K562 (cell line): ENCODE measurements around the gene CARM1. TPM values are rescaled to one million over a fixed set of nuclear protein-coding genes. Genes with fewer than 3 reads are reported as not detected.

Experiments
- BRF1 ChIP-seq: IDR thresholded peaks from 3 replicates; pipeline ENCODE4 v1.6.1; 2011; ENCODE audit warnings: borderline replicate concordance, mild to moderate bottlenecking; ENCODE audit not compliant: insufficient read length; ENCODE audit errors: extremely low read depth
- CBFB ChIP-seq: sonication (generic); formaldehyde crosslinking; IDR thresholded peaks from 2 replicates; pipeline ENCODE4 v1.4.0; 2020; ENCODE audit warnings: mild to moderate bottlenecking, missing genetic modification reagents
- CREM ChIP-seq: IDR thresholded peaks from 2 replicates; pipeline ENCODE4 v1.6.1; 2014; ENCODE audit warnings: antibody characterized with exemption, low read depth
- E2F3 ChIP-seq: fragments of 250-450 bp; sonication (Bioruptor Pico); IDR thresholded peaks from 2 replicates; pipeline ENCODE4 v1.4.0; 2020; ENCODE audit warnings: mild to moderate bottlenecking
- EP400 ChIP-seq: fragments of 450-650 bp; IDR thresholded peaks from 2 replicates; pipeline ENCODE4 v1.6.1; 2017; ENCODE audit warnings: antibody characterized with exemption, mild to moderate bottlenecking, moderate library complexity
- KLF10 ChIP-seq: fragments of 250-450 bp; sonication (Bioruptor Pico); IDR thresholded peaks from 2 replicates; pipeline ENCODE4 v1.6.1; 2021; ENCODE audit warnings: matching md5 sums
- PPARD ChIP-seq: fragments of 250-450 bp; sonication (Bioruptor Pico); IDR thresholded peaks from 2 replicates; pipeline ENCODE4 v1.8.0; 2022; ENCODE audit warnings: inconsistent platforms, mild to moderate bottlenecking, moderate library complexity
- RBM22 ChIP-seq: fragments of 200-400 bp; formaldehyde crosslinking; IDR thresholded peaks from 2 replicates; pipeline ENCODE4 v1.6.1; 2018; ENCODE audit warnings: low read length, low read depth; ENCODE audit not compliant: poor library complexity, severe bottlenecking
- TBP ChIP-seq: optimal IDR thresholded peaks from 2 replicates; pipeline ENCODE3; 2011; ENCODE audit warnings: low read depth, low read length, improper control_type of control experiment
- ZNF124 ChIP-seq: sonication (generic); formaldehyde crosslinking; IDR thresholded peaks from 2 replicates; pipeline ENCODE4 v1.8.1; 2022; ENCODE audit warnings: missing genetic modification reagents
- ZNF165 ChIP-seq: fragments of 250-450 bp; sonication (Bioruptor Pico); IDR thresholded peaks from 2 replicates; pipeline ENCODE4 v1.4.0; 2020; ENCODE audit warnings: borderline replicate concordance
- polyA plus RNA-seq, 8 experiments: library from polyadenylated mRNA; depleted of rRNA in 4 of 8; stranded (reverse) in 5 of 8; unstranded in 3 of 8; fragments of >200 nt; fragmentation: Nextera tagmentation in 2 of 8; fragmentation: Illumina TruSeq in 1 of 8; extraction: Ambion mirVana in 2 of 8; extraction: Trizol in 1 of 8; gene quantifications; 2 replicates each; pipeline versions ENCODE4 v1.2.1 to v1.2.3, GENCODE V29; 2011 to 2014; ENCODE audit warnings: inconsistent platforms in 1 of 8, missing spikeins in 1 of 8
- total RNA-seq, 7 experiments: library from RNA; depleted of rRNA in 6 of 7; stranded (reverse); fragments of >200 nt in 6 of 7; fragmentation: Illumina TruSeq in 2 of 7; extraction: Trizol in 2 of 7; gene quantifications; 2 replicates each; pipeline versions ENCODE4 v1.2.1 to v1.2.3, GENCODE V29; 2011 to 2021; ENCODE audit warnings: low replicate concordance in 1 of 7
- TF ChIP-seq, protein P1 (sequence below): sonication (generic); formaldehyde crosslinking; IDR thresholded peaks from 2 replicates; pipeline ENCODE4 v1.8.0; 2023; ENCODE audit warnings: missing genetic modification reagents, mild to moderate bottlenecking, borderline replicate concordance

The CARM1 gene
- total and polyA plus RNA-seq, 9 of the 15 experiments (the other 6 are each of a cell fraction or from before 2014, with no cell fraction given): 0.36 to 86.0 (median 29.7) TPM

DNA sequence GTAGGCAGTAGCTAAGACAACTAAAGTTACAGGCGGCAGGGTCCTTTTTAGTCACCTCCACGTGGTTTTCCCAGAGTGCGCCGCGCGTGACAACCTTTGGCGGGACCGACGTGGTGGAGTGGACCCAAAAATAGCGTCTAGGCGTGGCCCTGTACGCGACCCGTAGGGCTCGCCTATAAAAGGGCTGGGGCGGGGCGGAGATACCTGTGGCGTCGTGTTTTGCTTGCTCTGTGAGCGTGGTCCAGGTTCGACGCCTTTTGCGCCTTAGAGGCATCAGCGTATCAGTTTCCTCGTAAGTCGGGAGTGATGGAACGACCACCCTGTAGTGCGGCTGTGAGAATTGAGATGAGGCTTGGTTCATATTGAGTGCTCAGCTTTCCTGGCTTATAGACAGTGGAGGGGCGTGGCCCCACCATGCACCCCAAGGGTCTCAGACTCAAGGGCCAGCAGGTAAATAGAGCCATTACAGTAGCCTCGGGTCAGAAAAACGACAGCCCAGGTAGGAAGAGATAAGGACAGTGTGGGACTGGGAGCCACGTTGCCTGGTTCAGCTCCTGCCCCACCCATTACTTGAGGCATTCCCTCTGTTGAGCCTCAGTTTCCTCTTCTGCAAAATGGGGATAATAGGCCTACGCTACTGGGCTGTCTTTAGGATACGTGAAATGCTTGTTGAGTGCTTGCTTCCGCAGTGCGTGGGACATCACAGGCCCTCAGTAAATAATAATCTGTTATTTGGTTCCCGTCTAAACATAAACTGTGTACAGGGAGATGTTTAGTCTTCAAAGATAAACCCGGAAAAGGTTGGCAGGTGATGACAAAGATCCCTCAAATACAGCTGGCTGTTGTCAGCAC, 34.6 kb upstream of the CARM1 start (continued):
- TF ChIP-seq, protein P1, sequence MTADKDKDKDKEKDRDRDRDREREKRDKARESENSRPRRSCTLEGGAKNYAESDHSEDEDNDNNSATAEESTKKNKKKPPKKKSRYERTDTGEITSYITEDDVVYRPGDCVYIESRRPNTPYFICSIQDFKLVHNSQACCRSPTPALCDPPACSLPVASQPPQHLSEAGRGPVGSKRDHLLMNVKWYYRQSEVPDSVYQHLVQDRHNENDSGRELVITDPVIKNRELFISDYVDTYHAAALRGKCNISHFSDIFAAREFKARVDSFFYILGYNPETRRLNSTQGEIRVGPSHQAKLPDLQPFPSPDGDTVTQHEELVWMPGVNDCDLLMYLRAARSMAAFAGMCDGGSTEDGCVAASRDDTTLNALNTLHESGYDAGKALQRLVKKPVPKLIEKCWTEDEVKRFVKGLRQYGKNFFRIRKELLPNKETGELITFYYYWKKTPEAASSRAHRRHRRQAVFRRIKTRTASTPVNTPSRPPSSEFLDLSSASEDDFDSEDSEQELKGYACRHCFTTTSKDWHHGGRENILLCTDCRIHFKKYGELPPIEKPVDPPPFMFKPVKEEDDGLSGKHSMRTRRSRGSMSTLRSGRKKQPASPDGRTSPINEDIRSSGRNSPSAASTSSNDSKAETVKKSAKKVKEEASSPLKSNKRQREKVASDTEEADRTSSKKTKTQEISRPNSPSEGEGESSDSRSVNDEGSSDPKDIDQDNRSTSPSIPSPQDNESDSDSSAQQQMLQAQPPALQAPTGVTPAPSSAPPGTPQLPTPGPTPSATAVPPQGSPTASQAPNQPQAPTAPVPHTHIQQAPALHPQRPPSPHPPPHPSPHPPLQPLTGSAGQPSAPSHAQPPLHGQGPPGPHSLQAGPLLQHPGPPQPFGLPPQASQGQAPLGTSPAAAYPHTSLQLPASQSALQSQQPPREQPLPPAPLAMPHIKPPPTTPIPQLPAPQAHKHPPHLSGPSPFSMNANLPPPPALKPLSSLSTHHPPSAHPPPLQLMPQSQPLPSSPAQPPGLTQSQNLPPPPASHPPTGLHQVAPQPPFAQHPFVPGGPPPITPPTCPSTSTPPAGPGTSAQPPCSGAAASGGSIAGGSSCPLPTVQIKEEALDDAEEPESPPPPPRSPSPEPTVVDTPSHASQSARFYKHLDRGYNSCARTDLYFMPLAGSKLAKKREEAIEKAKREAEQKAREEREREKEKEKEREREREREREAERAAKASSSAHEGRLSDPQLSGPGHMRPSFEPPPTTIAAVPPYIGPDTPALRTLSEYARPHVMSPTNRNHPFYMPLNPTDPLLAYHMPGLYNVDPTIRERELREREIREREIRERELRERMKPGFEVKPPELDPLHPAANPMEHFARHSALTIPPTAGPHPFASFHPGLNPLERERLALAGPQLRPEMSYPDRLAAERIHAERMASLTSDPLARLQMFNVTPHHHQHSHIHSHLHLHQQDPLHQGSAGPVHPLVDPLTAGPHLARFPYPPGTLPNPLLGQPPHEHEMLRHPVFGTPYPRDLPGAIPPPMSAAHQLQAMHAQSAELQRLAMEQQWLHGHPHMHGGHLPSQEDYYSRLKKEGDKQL (CRISPR knock-in tag): peak; percentile 80; the same call in 1 of the 2 replicates
- peak; percentile 52; the same call in 1 of the 2 replicates for TF ChIP-seq ZNF165
- peak; percentile 98 for TF ChIP-seq EP400
- peak; percentile 90 for TF ChIP-seq CREM
- no peak for TF ChIP-seq BRF1
- peak; percentile 87 for TF ChIP-seq TBP
- TF ChIP-seq KLF10: no peak
- TF ChIP-seq CBFB: peak; percentile 78; the same call in 1 of the 2 replicates
- TF ChIP-seq E2F3: peak; percentile 98
- no peak for TF ChIP-seq RBM22
- no peak for TF ChIP-seq ZNF124 (CRISPR knock-in tag)
- TF ChIP-seq PPARD (CRISPR knock-in tag): no peak
